HEK293 (cell line): ENCODE data around the gene SOX9.

ENCODE experiments used
- CTCF ChIP-seq: fragments of 450-650 bp; formaldehyde crosslinking; IDR thresholded peaks from 2 replicates; pipeline ENCODE4 v1.5.1; 2016; ENCODE audit warnings: missing biosample characterization, missing genetic modification characterization
- ELK4 ChIP-seq: IDR thresholded peaks from 2 replicates; pipeline ENCODE4 v1.6.1; 2011; ENCODE audit warnings: mild to moderate bottlenecking, low read depth, low read length, borderline replicate concordance
- PRDM1 ChIP-seq: fragments of 450-650 bp; formaldehyde crosslinking; IDR thresholded peaks from 2 replicates; pipeline ENCODE4; 2016; ENCODE audit warnings: missing biosample characterization, missing genetic modification characterization
- REST ChIP-seq: fragments of 450-650 bp; formaldehyde crosslinking; IDR thresholded peaks from 2 replicates; pipeline ENCODE4 v1.5.1; 2016; ENCODE audit warnings: missing biosample characterization, missing genetic modification characterization
- SETDB1 ChIP-seq: IDR thresholded peaks from one replicate; pipeline ENCODE4 v1.6.1; 2017; ENCODE audit warnings: mild to moderate bottlenecking, low read length, moderate library complexity, mixed read lengths; ENCODE audit not compliant: insufficient read length
- ZFP3 ChIP-seq: fragments of 450-650 bp; formaldehyde crosslinking; IDR thresholded peaks from 2 replicates; pipeline ENCODE4 v1.5.1; 2016; ENCODE audit warnings: low read depth, missing biosample characterization, missing genetic modification characterization
- ZNF221 ChIP-seq: fragments of 450-650 bp; formaldehyde crosslinking; IDR thresholded peaks from 2 replicates; pipeline ENCODE4 v1.5.1; 2017; ENCODE audit warnings: missing biosample characterization, missing genetic modification characterization, borderline replicate concordance
- ZNF514 ChIP-seq: fragments of 450-650 bp; formaldehyde crosslinking; IDR thresholded peaks from 2 replicates; pipeline ENCODE4 v1.5.1; 2016; ENCODE audit warnings: missing biosample characterization, missing genetic modification characterization
- ZNF560 ChIP-seq: fragments of 450-650 bp; formaldehyde crosslinking; IDR thresholded peaks from 2 replicates; pipeline ENCODE4 v1.5.1; 2017; ENCODE audit warnings: missing biosample characterization, missing genetic modification characterization, borderline replicate concordance
- ZNF585B ChIP-seq: fragments of 450-650 bp; formaldehyde crosslinking; IDR thresholded peaks from 2 replicates; pipeline ENCODE4 v1.5.1; 2016; ENCODE audit warnings: missing biosample characterization, missing genetic modification characterization
- ZNF692 ChIP-seq: fragments of 450-650 bp; formaldehyde crosslinking; IDR thresholded peaks from 2 replicates; pipeline ENCODE4 v1.5.1; 2016; ENCODE audit warnings: missing biosample characterization, missing genetic modification characterization
- ZNF837 ChIP-seq: fragments of 450-650 bp; formaldehyde crosslinking; IDR thresholded peaks from 2 replicates; pipeline ENCODE4 v1.5.1; 2016; ENCODE audit warnings: missing biosample characterization, missing genetic modification characterization

- no peak for TF ChIP-seq ZNF514 (tag by site-specific recombination)
- no peak for TF ChIP-seq ELK4
- TF ChIP-seq ZNF221, result no peak
- TF ChIP-seq PRDM1 (tag by site-specific recombination), result no peak
- TF ChIP-seq CTCF, result no peak
- no peak for TF ChIP-seq ZNF837 (tag by site-specific recombination)
- no peak for TF ChIP-seq ZFP3 (tag by site-specific recombination)
- no peak for TF ChIP-seq ZNF560
- TF ChIP-seq ZNF692 (tag by site-specific recombination), result no peak
- no peak for TF ChIP-seq REST (tag by site-specific recombination)
- TF ChIP-seq SETDB1, result no peak
- TF ChIP-seq ZNF585B (tag by site-specific recombination), result no peak
Observed at GRCh38 chr17:72095316-72095715, 25.5 kb upstream of the SOX9 start.
